Heart left ventricle (tissue), 16 donors: Measurements from ENCODE around the gene PDCD6IP. TPM values are rescaled to one million over a fixed set of nuclear protein-coding genes. Genes with fewer than 3 reads are reported as not detected.

Source experiments
- ATAC-seq, 4 donors: fragments of 200-7000 bp; cut with Tn5 transposase; one replicate each; pipeline ENCODE4 v1.9.1; 2020 to 2022; ENCODE audit warnings: moderate library complexity in 4 of 4, mild to moderate bottlenecking in 3 of 4, moderate number of reproducible peaks in 1 of 4
- DNase-seq, 5 donors: peaks; one replicate each; pipeline ENCODE4 v3.0.0-alpha.2; 2020
- H3K27ac ChIP-seq, 12 donors: fragments of 200-600 bp; sonication (generic) in 4 of 12; one replicate each; pipeline versions ENCODE4 v1.5.0 to v1.8.0; 2016 to 2022; ENCODE audit warnings: mild to moderate bottlenecking in 2 of 12
- H3K27me3 ChIP-seq, 9 donors: fragments of 200-600 bp; sonication (generic) in 2 of 9; one replicate each; pipeline versions ENCODE4 v1.5.1 to v1.8.0; 2016 to 2022; ENCODE audit warnings: mild to moderate bottlenecking in 3 of 9
- H3K36me3 ChIP-seq, 9 donors: fragments of 200-600 bp; sonication (generic) in 2 of 9; one replicate each; pipeline versions ENCODE4 v1.5.0 to v1.8.0; 2018 to 2022; ENCODE audit warnings: mild to moderate bottlenecking in 2 of 9
- H3K4me1 ChIP-seq, 12 donors: fragments of 200-600 bp; sonication (generic) in 4 of 12; one replicate each; pipeline versions ENCODE4 v1.5.0 to v1.8.0; 2016 to 2022; ENCODE audit warnings: mild to moderate bottlenecking in 3 of 12
- H3K4me3 ChIP-seq, 12 donors: fragments of 200-600 bp; sonication (generic) in 4 of 12; one replicate each; pipeline versions ENCODE4 v1.5.0 to v1.8.0; 2017 to 2022; ENCODE audit warnings: mild to moderate bottlenecking in 9 of 12, moderate library complexity in 4 of 12
- H3K9me3 ChIP-seq, 12 donors: fragments of 200-600 bp; sonication (generic) in 4 of 12; one replicate each; pipeline versions ENCODE4 v1.5.0 to v1.8.0; 2016 to 2022; ENCODE audit warnings: mild to moderate bottlenecking in 1 of 12
- CTCF ChIP-seq, 12 donors: fragments of 200-600 bp; sonication (generic) in 4 of 12; IDR thresholded peaks; one replicate each; pipeline versions ENCODE4 v1.5.0 to v1.8.0; 2018 to 2022; ENCODE audit warnings: antibody characterized with exemption in 12 of 12, mild to moderate bottlenecking in 5 of 12
- POLR2A ChIP-seq, 2 donors: fragments of 450-650 bp; IDR thresholded peaks; one replicate each; pipeline ENCODE4 v1.6.1; 2017; ENCODE audit warnings: antibody characterized with exemption in 2 of 2, mild to moderate bottlenecking in 2 of 2, moderate library complexity in 2 of 2
- WGBS, 4 donors: extraction: QIAGEN DNeasy Blood & Tissue Kit in 2 of 4; methylation state at CpG; one replicate each; pipeline versions ENCODE4 v1.1.5 to v1.1.7; 2013 to 2018; 5-methylcytosine and 5-hydroxymethylcytosine counted together
- intact Hi-C, 10 donors: fragments of 100-400 bp; cut with DNase I; formaldehyde crosslinking; loops; one replicate each; pipeline versions ENCODE4 v1.11.1 to v1.14.2; 2022
- polyA plus RNA-seq, 2 donors: library from polyadenylated mRNA; stranded (reverse); fragments of 200-250 nt; gene quantifications; one replicate each; pipeline ENCODE4 v1.2.3, GENCODE V29; 2013
- total RNA-seq, 9 donors: library from RNA; depleted of rRNA in 2 of 9; stranded (reverse); fragments of >200 nt in 2 of 9; fragmentation: NEBNext Ultra II Directional in 3 of 9; extraction: Animal tissue kit (Norgen Biotek cat#: 25700) in 3 of 9; gene quantifications; one replicate each; pipeline versions ENCODE4 v1.1.0 to v1.2.4, GENCODE V29; 2016 to 2023
- donor health status: ischemic (EF 13 %, LVEDD 7.1; RV severe dilation, severe dysfunction).
- donor health status: healthy with polysubstance abuse.
- donor health status: DM: no; HTN: yes; CAD: no.
- donor health status: DM: no; HTN: no; CAD: no.
- donor health status: ischemic (EF 25% LVEDD 6.9; RV normal size, moderate dysfunction).
- donor health status: ischemic (EF 25% LVEDD 5.7; RV mildly dilated, moderate dysfunction).
- donor health status: healthy.
- donor health status: DM: yes; HTN: yes; CAD: no.
- donor health status: ischemic (EF 35%, LVEDD 5.7; RV mildly dilated, moderate dysfunction).
- donor health status: nonischemic (EF 11% LVEDD 7.7; RV severe dilation, severe dysfunction).
- donor health status: DM: yes; HTN: yes; CAD: no.
- donor health status: PGD.
- donor health status: ischemic (EF 29% LVEDD 5.4; RV normal size, mild dysfunction).
- donor health status: nonischemic (EF 23%, LVEDD 6.1; RV moderate dilation, normal function).

PDCD6IP gene
- total and polyA plus RNA-seq, 11 donors, result 25.8 to 205 (median 143) TPM

- no peaks in the 10 kb centered on the region for H3K36me3 ChIP-seq
- H3K27ac ChIP-seq, result no peak overlapping the region
- DNase-seq (no peak), ATAC-seq (no peak)
- no peak for TF ChIP-seq POLR2A (IDR thresholded peaks at IDR 0.05)
- no peak for TF ChIP-seq CTCF (IDR thresholded peaks at IDR 0.05)
- H3K9me3 ChIP-seq, result no peaks in the 10 kb centered on the region
- no peak overlapping the region for H3K4me3 ChIP-seq
- H3K4me1 ChIP-seq, result no peaks in the 10 kb centered on the region
- H3K27me3 ChIP-seq, result no peaks in the 10 kb centered on the region
- intact Hi-C loops, result no loop called here
Measured at GRCh38 chr3:33900440-33900808, 102.0 kb downstream of the PDCD6IP start.

- TF ChIP-seq CTCF (IDR thresholded peaks at IDR 0.05), result no peak
- Histone ChIP-seq H3K4me3 (no peak overlapping the region), H3K27ac (no peak overlapping the region), H3K4me1 (no peaks in the 10 kb centered on the region), H3K27me3 (no peaks in the 10 kb centered on the region), H3K36me3 (no peaks in the 10 kb centered on the region), H3K9me3 (no peaks in the 10 kb centered on the region)
- intact Hi-C loops, result no loop called here
- ATAC-seq (no peak), DNase-seq (no peak)
- 52 to 61% (median 57%) methylated on average over 11 of the region's 11 CpGs for WGBS, 4 donors
Measured at GRCh38 chr3:33900809-33901505, 102.5 kb downstream of the PDCD6IP start.

GRCh38 chr3:33901862-33902563 is 103.6 kb downstream of the PDCD6IP start:
- Histone ChIP-seq H3K27ac (no peak overlapping the region), H3K4me3 (no peak overlapping the region), H3K9me3 (no peaks in the 10 kb centered on the region), H3K27me3 (no peaks in the 10 kb centered on the region), H3K36me3 (no peaks in the 10 kb centered on the region), H3K4me1 (no peaks in the 10 kb centered on the region)
- TF ChIP-seq CTCF (IDR thresholded peaks at IDR 0.05), result no peak
- TF ChIP-seq POLR2A (IDR thresholded peaks at IDR 0.05), result no peak
- WGBS, 4 donors, result 70 to 85% (median 81%) methylated on average over 6 of the region's 6 CpGs
- DNase-seq (no peak), ATAC-seq (no peak)
- intact Hi-C loops, result no loop called here

GRCh38 chr3:33904730-33905129 is 106.3 kb downstream of the PDCD6IP start:
- TF ChIP-seq CTCF (IDR thresholded peaks at IDR 0.05), result no peak
- no peak for TF ChIP-seq POLR2A (IDR thresholded peaks at IDR 0.05)
- ATAC-seq, result no peak
- Histone ChIP-seq H3K9me3 (no peaks in the 10 kb centered on the region), H3K4me3 (no peak overlapping the region), H3K27ac (no peak overlapping the region), H3K4me1 (peaks cover 0 to 4% (median 0%) of the 10 kb centered on the region in 12 donors), H3K36me3 (no peaks in the 10 kb centered on the region), H3K27me3 (no peaks in the 10 kb centered on the region)
- DNase-seq, result no peak
- intact Hi-C loops, result no loop called here
- WGBS, 4 donors, result 91 to 95% (median 94%) methylated on average over 3 of the region's 3 CpGs
